ENCODE measurements around the gene ABTB2.

- TF ChIP-seq CTCF (conservative IDR thresholded peaks at IDR 0.05; ENCODE audit: low read depth in 2 of 2) (no peak), EZH2 (IDR thresholded peaks at IDR 0.05; ENCODE audit: low read depth, unreplicated experiment) (no peak), JUNB (IDR thresholded peaks at IDR 0.05; ENCODE audit: unreplicated experiment) (no peak), STAT1 (IDR thresholded peaks at IDR 0.05; ENCODE audit: unreplicated experiment) (no peak), EZH2phosphoT487 (IDR thresholded peaks at IDR 0.05; ENCODE audit: unreplicated experiment) (no peak), REST (IDR thresholded peaks at IDR 0.05; ENCODE audit: unreplicated experiment) (no peak), POLR2AphosphoS5 (IDR thresholded peaks at IDR 0.05; ENCODE audit: low read depth) (no peak), ZNF114 (CRISPR knock-in tag; IDR thresholded peaks at IDR 0.05) (no peak)
- TF ChIP-seq, protein P1, sequence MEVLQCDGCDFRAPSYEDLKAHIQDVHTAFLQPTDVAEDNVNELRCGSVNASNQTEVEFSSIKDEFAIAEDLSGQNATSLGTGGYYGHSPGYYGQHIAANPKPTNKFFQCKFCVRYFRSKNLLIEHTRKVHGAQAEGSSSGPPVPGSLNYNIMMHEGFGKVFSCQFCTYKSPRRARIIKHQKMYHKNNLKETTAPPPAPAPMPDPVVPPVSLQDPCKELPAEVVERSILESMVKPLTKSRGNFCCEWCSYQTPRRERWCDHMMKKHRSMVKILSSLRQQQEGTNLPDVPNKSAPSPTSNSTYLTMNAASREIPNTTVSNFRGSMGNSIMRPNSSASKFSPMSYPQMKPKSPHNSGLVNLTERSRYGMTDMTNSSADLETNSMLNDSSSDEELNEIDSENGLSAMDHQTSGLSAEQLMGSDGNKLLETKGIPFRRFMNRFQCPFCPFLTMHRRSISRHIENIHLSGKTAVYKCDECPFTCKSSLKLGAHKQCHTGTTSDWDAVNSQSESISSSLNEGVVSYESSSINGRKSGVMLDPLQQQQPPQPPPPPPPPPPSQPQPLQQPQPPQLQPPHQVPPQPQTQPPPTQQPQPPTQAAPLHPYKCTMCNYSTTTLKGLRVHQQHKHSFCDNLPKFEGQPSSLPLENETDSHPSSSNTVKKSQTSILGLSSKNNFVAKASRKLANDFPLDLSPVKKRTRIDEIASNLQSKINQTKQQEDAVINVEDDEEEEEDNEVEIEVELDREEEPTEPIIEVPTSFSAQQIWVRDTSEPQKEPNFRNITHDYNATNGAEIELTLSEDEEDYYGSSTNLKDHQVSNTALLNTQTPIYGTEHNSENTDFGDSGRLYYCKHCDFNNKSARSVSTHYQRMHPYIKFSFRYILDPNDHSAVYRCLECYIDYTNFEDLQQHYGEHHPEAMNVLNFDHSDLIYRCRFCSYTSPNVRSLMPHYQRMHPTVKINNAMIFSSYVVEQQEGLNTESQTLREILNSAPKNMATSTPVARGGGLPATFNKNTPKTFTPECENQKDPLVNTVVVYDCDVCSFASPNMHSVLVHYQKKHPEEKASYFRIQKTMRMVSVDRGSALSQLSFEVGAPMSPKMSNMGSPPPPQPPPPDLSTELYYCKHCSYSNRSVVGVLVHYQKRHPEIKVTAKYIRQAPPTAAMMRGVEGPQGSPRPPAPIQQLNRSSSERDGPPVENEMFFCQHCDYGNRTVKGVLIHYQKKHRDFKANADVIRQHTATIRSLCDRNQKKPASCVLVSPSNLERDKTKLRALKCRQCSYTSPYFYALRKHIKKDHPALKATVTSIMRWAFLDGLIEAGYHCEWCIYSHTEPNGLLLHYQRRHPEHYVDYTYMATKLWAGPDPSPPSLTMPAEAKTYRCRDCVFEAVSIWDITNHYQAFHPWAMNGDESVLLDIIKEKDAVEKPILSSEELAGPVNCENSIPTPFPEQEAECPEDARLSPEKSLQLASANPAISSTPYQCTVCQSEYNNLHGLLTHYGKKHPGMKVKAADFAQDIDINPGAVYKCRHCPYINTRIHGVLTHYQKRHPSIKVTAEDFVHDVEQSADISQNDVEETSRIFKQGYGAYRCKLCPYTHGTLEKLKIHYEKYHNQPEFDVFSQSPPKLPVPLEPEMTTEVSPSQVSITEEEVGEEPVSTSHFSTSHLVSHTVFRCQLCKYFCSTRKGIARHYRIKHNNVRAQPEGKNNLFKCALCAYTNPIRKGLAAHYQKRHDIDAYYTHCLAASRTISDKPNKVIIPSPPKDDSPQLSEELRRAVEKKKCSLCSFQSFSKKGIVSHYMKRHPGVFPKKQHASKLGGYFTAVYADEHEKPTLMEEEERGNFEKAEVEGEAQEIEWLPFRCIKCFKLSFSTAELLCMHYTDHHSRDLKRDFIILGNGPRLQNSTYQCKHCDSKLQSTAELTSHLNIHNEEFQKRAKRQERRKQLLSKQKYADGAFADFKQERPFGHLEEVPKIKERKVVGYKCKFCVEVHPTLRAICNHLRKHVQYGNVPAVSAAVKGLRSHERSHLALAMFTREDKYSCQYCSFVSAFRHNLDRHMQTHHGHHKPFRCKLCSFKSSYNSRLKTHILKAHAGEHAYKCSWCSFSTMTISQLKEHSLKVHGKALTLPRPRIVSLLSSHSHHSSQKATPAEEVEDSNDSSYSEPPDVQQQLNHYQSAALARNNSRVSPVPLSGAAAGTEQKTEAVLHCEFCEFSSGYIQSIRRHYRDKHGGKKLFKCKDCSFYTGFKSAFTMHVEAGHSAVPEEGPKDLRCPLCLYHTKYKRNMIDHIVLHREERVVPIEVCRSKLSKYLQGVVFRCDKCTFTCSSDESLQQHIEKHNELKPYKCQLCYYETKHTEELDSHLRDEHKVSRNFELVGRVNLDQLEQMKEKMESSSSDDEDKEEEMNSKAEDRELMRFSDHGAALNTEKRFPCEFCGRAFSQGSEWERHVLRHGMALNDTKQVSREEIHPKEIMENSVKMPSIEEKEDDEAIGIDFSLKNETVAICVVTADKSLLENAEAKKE (CRISPR knock-in tag; IDR thresholded peaks at IDR 0.05) = no peak
These were observed 199.1 kb downstream of the ABTB2 start for GRCh38 chr11:34158661-34159060.

Measured in GM23338 (cell line).